Muscle layer of duodenum (tissue), 2 donors: ENCODE measurements around the gene GPRC5A.

Source experiments
- H3K27ac ChIP-seq: one replicate; pipeline ENCODE4 v1.7.0; 2013; ENCODE audit warnings: mild to moderate bottlenecking, low read length
- H3K27me3 ChIP-seq: one replicate; pipeline ENCODE4 v1.7.0; 2013; ENCODE audit warnings: low read depth, mild to moderate bottlenecking, control low read depth, low read length
- H3K36me3 ChIP-seq, 2 donors: one replicate each; pipeline ENCODE4 v1.7.0; 2013; ENCODE audit warnings: low read length in 2 of 2, control low read depth in 1 of 2, mild to moderate bottlenecking in 1 of 2; ENCODE audit not compliant: insufficient read depth in 2 of 2, control insufficient read depth in 1 of 2
- H3K4me1 ChIP-seq, 2 donors: one replicate each; pipeline ENCODE4 v1.7.0; 2013; ENCODE audit warnings: low read length in 2 of 2, mild to moderate bottlenecking in 2 of 2, control low read depth in 1 of 2, moderate library complexity in 1 of 2; ENCODE audit not compliant: insufficient read depth in 2 of 2, control insufficient read depth in 1 of 2
- H3K4me3 ChIP-seq, 2 donors: one replicate each; pipeline ENCODE4 v1.7.0; 2013; ENCODE audit warnings: low read length in 2 of 2, low read depth in 1 of 2, mild to moderate bottlenecking in 1 of 2
- H3K9me3 ChIP-seq, 2 donors: one replicate each; pipeline ENCODE4 v1.7.0; 2013; ENCODE audit warnings: low read length in 2 of 2, control low read depth in 1 of 2, mild to moderate bottlenecking in 1 of 2; ENCODE audit not compliant: control insufficient read depth in 1 of 2
- donor health status: healthy.

The GPRC5A gene

GRCh38 chr12:12890543-12891079, 751 bp upstream of the GPRC5A start:
- Histone ChIP-seq H3K4me1 (no peaks in the 10 kb centered on the region), H3K27ac (peak overlapping the region; percentile 92), H3K9me3 (no peaks in the 10 kb centered on the region), H3K4me3 (peak overlapping the region; percentile 67 to 74), H3K36me3 (no peaks in the 10 kb centered on the region), H3K27me3 (peaks cover 11% of the 10 kb centered on the region)

- H3K36me3 ChIP-seq = no peaks in the 10 kb centered on the region
- H3K4me1 ChIP-seq = no peaks in the 10 kb centered on the region
- H3K27ac ChIP-seq = peak overlapping the region; percentile 92
- peak overlapping the region; percentile 67 to 74 for H3K4me3 ChIP-seq
- H3K9me3 ChIP-seq = no peaks in the 10 kb centered on the region
- peaks cover 11% of the 10 kb centered on the region for H3K27me3 ChIP-seq
Measured at GRCh38 chr12:12891881-12892355, 556 bp downstream of the GPRC5A start.

- H3K4me1 ChIP-seq = no peaks in the 10 kb centered on the region
- H3K9me3 ChIP-seq = no peaks in the 10 kb centered on the region
- H3K36me3 ChIP-seq = no peaks in the 10 kb centered on the region
- H3K27me3 ChIP-seq = peaks cover 11% of the 10 kb centered on the region
- peak overlapping the region; percentile 51 for H3K27ac ChIP-seq
- peak overlapping the region; percentile 27 to 74 for H3K4me3 ChIP-seq
Measured at GRCh38 chr12:12892681-12893141, 1.3 kb downstream of the GPRC5A start.

DNA sequence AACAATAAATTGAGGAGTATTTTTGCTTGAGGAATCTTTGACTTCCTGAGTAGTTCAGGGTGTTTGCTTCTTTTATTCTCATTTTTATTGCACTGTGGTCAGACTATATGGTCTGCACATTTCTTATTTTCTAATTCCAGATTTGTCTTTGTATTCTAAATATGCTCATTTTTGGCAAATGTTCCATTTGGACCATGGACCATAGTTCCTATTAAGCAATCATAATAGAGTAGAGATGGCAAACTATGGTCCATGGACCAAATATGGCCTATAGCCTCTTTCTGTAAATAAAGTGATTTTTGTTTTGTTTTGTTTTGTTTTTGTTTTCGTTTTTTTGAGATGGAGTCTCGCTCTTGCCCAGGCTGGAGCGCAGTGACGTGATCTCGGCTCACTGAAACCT, 2.1 kb downstream of the GPRC5A start:
- H3K27ac ChIP-seq = peak overlapping the region; percentile 51
- H3K4me1 ChIP-seq = no peaks in the 10 kb centered on the region

DNA sequence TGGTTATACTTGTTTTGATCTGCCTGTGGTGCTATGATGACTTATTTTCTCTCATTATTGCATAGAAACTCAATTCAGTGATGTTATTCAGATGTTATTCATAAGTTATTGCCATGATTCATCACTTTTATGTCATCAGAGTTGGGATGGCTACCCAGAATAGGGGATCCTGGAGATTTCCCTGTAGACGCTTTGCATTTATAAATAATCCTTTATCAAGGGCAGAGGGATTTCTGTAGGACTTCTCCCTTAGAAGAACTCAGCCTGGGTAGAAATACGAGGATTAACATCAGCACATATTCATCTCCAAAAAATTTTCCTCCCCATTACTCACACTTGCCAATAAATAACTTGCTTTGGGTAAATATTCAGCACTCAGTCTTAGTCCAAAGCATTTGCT, 4.9 kb downstream of the GPRC5A start:
- Histone ChIP-seq H3K36me3 (peaks cover 0 to 14% of the 10 kb centered on the region in 2 donors), H3K27ac (no peak overlapping the region), H3K4me3 (no peak overlapping the region), H3K9me3 (no peaks in the 10 kb centered on the region), H3K4me1 (peaks cover 0 to 7% of the 10 kb centered on the region in 2 donors), H3K27me3 (peaks cover 6% of the 10 kb centered on the region)

More for the DNA sequence above, 2.1 kb downstream of the GPRC5A start:
- no peaks in the 10 kb centered on the region for H3K9me3 ChIP-seq
- H3K27me3 ChIP-seq = peaks cover 8% of the 10 kb centered on the region
- H3K36me3 ChIP-seq = no peaks in the 10 kb centered on the region
- peak overlapping the region in 1 of 2 donors; percentile 74 for H3K4me3 ChIP-seq

GRCh38 chr12:12897302-12897701, 5.9 kb downstream of the GPRC5A start:
- Histone ChIP-seq H3K27me3 (no peaks in the 10 kb centered on the region), H3K9me3 (no peaks in the 10 kb centered on the region), H3K4me3 (no peak overlapping the region), H3K4me1 (peaks cover 0 to 7% of the 10 kb centered on the region in 2 donors), H3K36me3 (peaks cover 0 to 19% of the 10 kb centered on the region in 2 donors), H3K27ac (no peak overlapping the region)

GRCh38 chr12:12898136-12898717, 6.9 kb downstream of the GPRC5A start:
- H3K27me3 ChIP-seq = no peaks in the 10 kb centered on the region
- peaks cover 0 to 19% of the 10 kb centered on the region in 2 donors for H3K36me3 ChIP-seq
- no peak overlapping the region for H3K27ac ChIP-seq
- peaks cover 0 to 7% of the 10 kb centered on the region in 2 donors for H3K4me1 ChIP-seq
- H3K9me3 ChIP-seq = no peaks in the 10 kb centered on the region
- no peak overlapping the region for H3K4me3 ChIP-seq

DNA sequence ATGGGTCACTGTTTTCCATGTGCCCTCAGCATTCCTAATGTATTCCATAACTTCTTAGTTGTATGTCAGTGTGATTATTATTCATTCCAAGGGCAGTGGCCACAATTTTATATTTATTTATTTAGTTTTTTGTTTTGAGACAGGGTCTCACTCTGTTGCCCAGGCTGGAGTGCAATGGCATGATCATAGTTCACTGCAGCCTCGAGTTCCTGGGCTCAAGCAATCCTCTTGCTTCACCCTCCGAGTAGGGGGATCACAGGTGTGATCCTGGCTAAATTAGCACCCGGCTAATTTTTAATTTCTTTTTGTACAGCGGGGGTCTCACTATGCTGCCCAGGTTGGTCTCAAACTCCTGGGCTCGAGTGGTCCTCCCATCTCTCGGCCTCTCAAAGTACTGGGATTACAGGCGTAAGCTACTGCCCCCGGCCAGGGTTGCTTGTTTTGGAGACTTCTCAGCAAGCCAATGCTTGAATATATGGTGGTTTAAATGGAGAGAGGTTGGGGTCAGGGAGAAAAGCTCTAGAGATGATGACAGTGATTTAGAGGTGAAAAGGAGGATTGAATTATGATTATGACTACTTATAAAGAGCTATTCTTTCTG, 7.6 kb downstream of the GPRC5A start:
- Histone ChIP-seq H3K27me3 (no peaks in the 10 kb centered on the region), H3K4me3 (no peak overlapping the region), H3K9me3 (no peaks in the 10 kb centered on the region), H3K36me3 (peaks cover 0 to 19% of the 10 kb centered on the region in 2 donors), H3K27ac (no peak overlapping the region), H3K4me1 (peaks cover 0 to 7% of the 10 kb centered on the region in 2 donors)

GRCh38 chr12:12899530-12900380, 8.4 kb downstream of the GPRC5A start:
- peaks cover 0 to 19% of the 10 kb centered on the region in 2 donors for H3K36me3 ChIP-seq
- peak overlapping the region; percentile 53 for H3K27ac ChIP-seq
- no peaks in the 10 kb centered on the region for H3K9me3 ChIP-seq
- no peaks in the 10 kb centered on the region for H3K27me3 ChIP-seq
- H3K4me3 ChIP-seq = no peak overlapping the region
- H3K4me1 ChIP-seq = peaks cover 0 to 7% of the 10 kb centered on the region in 2 donors

DNA sequence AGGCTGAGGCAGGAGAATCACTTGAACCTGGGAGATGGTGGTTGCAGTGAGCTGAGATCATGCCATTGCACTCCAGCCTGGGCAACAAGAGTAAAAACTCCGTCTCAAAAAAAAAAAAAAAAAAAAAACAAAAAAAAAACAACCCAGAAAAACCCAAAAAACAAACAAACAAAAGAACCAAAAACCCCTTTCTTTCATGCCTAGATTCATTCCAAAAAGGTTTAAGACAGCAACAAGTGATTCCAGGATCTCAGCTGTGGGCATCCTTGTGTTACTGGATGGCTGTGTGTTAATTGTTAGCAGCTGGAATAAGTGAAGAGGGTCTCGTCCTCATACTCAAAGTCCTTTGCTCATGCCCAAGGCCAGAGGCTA, 9.4 kb downstream of the GPRC5A start:
- Histone ChIP-seq H3K9me3 (no peaks in the 10 kb centered on the region), H3K4me3 (no peak overlapping the region), H3K4me1 (peaks cover 0 to 7% of the 10 kb centered on the region in 2 donors), H3K27ac (peak overlapping the region; percentile 18), H3K27me3 (no peaks in the 10 kb centered on the region), H3K36me3 (peaks cover 0 to 19% of the 10 kb centered on the region in 2 donors)
